ENCODE results near the gene PSMA7. TPM values are rescaled to one million over a fixed set of nuclear protein-coding genes. Genes with fewer than 3 reads are reported as not detected.

PSMA7 gene
- total RNA-seq, 1 experiment from 2014 or later = 774 TPM

DNA sequence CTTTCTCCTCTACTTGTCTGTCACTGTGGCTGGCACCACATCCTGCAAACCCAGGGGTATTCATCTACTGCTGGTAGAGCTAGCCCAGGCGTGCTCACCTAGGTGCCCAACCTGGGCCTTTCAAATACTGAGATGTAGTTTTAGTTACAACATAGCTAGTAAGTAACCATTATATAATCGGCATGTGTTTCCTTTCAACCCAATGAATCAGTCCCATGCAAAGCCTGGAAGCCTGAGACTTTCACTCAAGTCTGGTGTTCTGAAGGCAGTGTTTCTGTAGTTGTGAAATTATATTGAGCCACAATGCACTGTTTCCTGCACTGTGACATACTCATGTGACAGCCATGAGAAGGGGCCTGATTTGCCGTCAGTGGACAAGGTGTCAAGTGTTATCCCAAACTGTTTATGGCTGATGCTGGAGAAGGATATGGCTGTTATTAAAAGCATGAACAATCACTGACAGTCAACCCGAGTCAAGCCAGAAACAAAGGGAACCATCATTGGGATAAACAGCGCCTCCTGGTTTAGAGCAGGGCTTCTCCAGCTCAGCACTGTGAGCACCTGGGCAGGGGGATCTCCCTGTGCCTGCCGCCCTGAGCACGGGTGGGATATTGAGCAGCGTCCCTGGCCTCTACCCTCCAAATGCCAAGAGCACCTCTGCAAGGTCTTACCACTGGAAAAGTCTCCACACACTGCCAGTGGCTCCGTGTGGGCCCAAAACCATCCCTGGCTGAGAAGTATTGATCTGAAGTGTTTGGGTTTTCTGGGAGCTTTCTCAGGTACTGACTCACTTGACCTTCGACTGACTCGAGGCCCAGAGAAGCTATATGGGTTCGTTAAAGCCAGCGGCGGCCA is 1.6 kb downstream of the PSMA7 start:
- Histone ChIP-seq H3K4me3 (peak overlapping the region; percentile 99), H3K27ac (peak overlapping the region; percentile 33; the same call in 1 of the 2 replicates), H3K27me3 (no peaks in the 10 kb centered on the region), H3K36me3 (peaks cover 56% of the 10 kb centered on the region), H3K4me1 (peaks cover 13% of the 10 kb centered on the region), H3K9me3 (replicated peaks) (no peaks in the 10 kb centered on the region)
- peak in 1 of 2 experiments; percentile 55 for DNase-seq

- Histone ChIP-seq H3K4me3 (no peak overlapping the region), H3K27ac (no peak overlapping the region), H3K4me1 (peaks cover 13% of the 10 kb centered on the region), H3K9me3 (replicated peaks) (no peaks in the 10 kb centered on the region), H3K27me3 (no peaks in the 10 kb centered on the region), H3K36me3 (peaks cover 59% of the 10 kb centered on the region)
- no peak for DNase-seq
Measured at GRCh38 chr20:62141043-62141396, 2.2 kb downstream of the PSMA7 start.

GRCh38 chr20:62139636-62140035 is 3.6 kb downstream of the PSMA7 start:
- DNase-seq = no peak
- Histone ChIP-seq H3K27ac (no peak overlapping the region), H3K27me3 (no peaks in the 10 kb centered on the region), H3K9me3 (replicated peaks) (no peaks in the 10 kb centered on the region), H3K4me1 (peaks cover 7% of the 10 kb centered on the region), H3K4me3 (no peak overlapping the region), H3K36me3 (peaks cover 68% of the 10 kb centered on the region)

GRCh38 chr20:62138912-62139311 is 4.3 kb downstream of the PSMA7 start:
- Histone ChIP-seq H3K27ac (no peak overlapping the region), H3K27me3 (no peaks in the 10 kb centered on the region), H3K36me3 (peaks cover 74% of the 10 kb centered on the region), H3K9me3 (replicated peaks) (no peaks in the 10 kb centered on the region), H3K4me1 (peaks cover 6% of the 10 kb centered on the region; the same call in 1 of the 2 replicates), H3K4me3 (no peak overlapping the region)
- DNase-seq = no peak

- Histone ChIP-seq H3K9me3 (replicated peaks) (no peaks in the 10 kb centered on the region), H3K36me3 (peaks cover 79% of the 10 kb centered on the region), H3K27me3 (no peaks in the 10 kb centered on the region), H3K4me1 (peaks cover 6% of the 10 kb centered on the region; the same call in 1 of the 2 replicates), H3K4me3 (no peak overlapping the region), H3K27ac (no peak overlapping the region)
- DNase-seq = no peak
Measured at GRCh38 chr20:62138204-62138543, 5.0 kb downstream of the PSMA7 start.

- Histone ChIP-seq H3K4me1 (peaks cover 6% of the 10 kb centered on the region; the same call in 1 of the 2 replicates), H3K27me3 (no peaks in the 10 kb centered on the region), H3K36me3 (peaks cover 84% of the 10 kb centered on the region), H3K4me3 (no peak overlapping the region), H3K9me3 (replicated peaks) (no peaks in the 10 kb centered on the region), H3K27ac (no peak overlapping the region)
- DNase-seq = no peak
Measured at GRCh38 chr20:62137478-62138203, 5.6 kb downstream of the PSMA7 start.

DNA sequence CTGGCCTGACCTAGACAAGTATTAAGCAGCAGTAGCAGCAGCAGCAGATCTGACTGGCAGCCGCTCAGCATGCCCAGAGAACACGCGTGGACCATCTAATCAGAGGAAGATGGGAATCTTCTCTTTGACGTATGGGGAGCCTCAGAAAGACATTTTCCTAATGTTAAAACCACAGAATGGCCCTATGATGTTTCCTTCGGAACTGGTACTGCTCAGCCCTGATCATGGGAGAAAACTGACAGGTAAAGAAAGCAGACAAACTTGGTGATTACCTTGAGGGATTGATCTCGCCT is 6.2 kb downstream of the PSMA7 start:
- peaks cover 90% of the 10 kb centered on the region for H3K36me3 ChIP-seq
- no peak overlapping the region for H3K4me3 ChIP-seq
- DNase-seq = no peak
- H3K27me3 ChIP-seq = no peaks in the 10 kb centered on the region
- H3K27ac ChIP-seq = no peak overlapping the region
- H3K9me3 ChIP-seq (replicated peaks) = no peaks in the 10 kb centered on the region
- H3K4me1 ChIP-seq = peaks cover 6% of the 10 kb centered on the region; the same call in 1 of the 2 replicates

DNA sequence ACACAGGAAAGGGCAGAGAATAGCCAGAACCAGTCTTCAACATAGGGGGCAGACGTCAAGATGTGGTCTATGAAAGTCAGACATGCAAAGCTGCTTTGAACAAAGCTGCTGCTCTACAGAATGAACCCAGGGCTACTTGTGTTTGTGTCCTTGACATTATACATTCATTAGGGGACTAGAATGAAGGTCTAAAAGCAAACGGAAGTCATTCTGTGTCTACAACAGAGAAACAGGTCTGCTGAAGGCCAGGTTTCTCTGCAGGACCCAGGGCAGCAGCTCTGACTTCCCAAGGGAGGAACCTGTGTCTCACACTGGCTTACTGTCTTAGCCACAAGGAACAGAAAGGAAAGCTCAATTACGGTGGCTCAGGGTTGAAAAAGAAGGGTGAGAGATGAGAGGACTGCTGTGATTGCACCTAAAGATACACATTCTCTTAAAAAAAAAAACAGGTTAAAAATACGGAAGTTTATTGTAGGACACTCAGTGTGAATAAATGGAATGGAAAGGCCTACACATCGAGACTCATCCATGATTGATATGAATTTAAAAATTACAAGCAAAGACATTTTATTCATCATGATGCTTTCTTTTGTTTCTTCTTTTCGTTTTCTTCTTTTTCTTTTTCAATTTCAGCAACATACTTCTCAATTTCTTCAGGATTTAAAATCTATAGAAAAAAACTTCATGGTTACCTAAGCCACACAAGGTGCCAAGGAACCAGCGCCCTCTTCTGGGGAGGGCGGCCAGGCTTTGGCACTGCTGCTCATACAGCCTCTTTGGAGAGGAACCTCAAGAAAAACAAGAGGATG is 6.7 kb downstream of the PSMA7 start:
- H3K36me3 ChIP-seq = peaks cover 94% of the 10 kb centered on the region
- DNase-seq = peak; percentile 69 to 85
- peaks cover 2% of the 10 kb centered on the region; the same call in 1 of the 2 replicates for H3K4me1 ChIP-seq
- no peak overlapping the region for H3K4me3 ChIP-seq
- H3K27ac ChIP-seq = no peak overlapping the region
- H3K27me3 ChIP-seq = no peaks in the 10 kb centered on the region
- no peaks in the 10 kb centered on the region for H3K9me3 ChIP-seq (replicated peaks)

DNA sequence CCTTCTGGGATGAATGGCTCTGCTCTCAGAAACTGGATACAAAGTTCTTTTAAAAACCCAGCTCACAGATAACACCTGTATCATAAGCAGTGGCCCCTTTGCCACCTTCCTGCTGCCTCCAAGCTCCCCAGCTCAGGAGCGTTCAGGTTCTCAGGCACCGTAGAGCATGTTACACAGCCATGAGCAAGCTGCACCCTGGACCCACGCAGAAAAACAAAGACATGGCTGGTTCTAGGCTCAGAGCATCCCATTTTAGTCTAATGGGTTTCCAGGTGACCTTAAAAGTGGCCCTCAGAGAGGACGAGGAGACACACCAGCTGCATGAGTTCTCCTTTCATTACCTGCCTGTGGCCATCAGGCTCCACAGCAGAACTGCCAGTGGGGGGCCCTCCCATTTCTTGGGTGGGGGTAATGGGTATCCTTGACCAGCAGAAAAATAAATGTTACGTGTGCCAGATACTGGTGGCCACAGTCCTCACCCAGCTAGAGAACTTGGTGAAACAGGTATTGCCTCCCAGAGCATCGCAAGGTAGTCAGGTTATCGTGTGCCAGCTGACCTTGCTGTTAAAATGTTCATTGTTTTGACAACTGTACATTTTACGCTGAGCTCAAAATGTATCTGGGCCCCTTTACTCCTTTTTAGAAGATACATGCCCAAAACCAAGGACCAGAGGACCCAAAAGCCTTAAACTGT is 7.5 kb downstream of the PSMA7 start:
- peaks cover 96% of the 10 kb centered on the region for H3K36me3 ChIP-seq
- H3K4me1 ChIP-seq = no peaks in the 10 kb centered on the region
- no peaks in the 10 kb centered on the region for H3K27me3 ChIP-seq
- H3K9me3 ChIP-seq (replicated peaks) = no peaks in the 10 kb centered on the region
- DNase-seq = no peak
- H3K4me3 ChIP-seq = no peak overlapping the region
- H3K27ac ChIP-seq = no peak overlapping the region

GRCh38 chr20:62134735-62135231 is 8.4 kb downstream of the PSMA7 start:
- no peak for DNase-seq
- Histone ChIP-seq H3K4me3 (no peak overlapping the region), H3K27ac (no peak overlapping the region), H3K4me1 (no peaks in the 10 kb centered on the region), H3K36me3 (peaks cover 96% of the 10 kb centered on the region), H3K27me3 (no peaks in the 10 kb centered on the region), H3K9me3 (replicated peaks) (no peaks in the 10 kb centered on the region)

DNA sequence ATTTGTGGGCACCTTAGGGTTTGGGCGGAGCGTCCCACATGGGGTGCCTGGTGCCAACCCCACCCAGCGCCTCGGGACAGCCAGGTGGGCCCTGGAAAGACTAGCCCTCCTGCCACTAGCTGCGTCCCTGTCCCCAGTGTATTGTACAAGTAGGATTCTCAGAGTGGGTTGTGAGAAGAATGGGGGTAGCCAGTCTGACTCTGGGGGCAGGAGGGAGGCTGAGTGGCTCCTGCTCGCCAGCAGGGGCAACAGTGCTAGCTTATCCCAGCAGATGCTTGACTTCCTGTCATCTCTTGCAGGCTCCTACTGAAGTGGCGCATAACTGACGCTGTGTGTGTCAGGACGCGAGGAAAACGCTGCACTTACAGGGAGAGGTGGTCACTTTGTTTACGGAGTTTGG is 9.3 kb downstream of the PSMA7 start:
- no peaks in the 10 kb centered on the region for H3K9me3 ChIP-seq (replicated peaks)
- DNase-seq = no peak

GRCh38 chr20:62133051-62133845 is 9.9 kb downstream of the PSMA7 start:
- Histone ChIP-seq H3K9me3 (replicated peaks) (no peaks in the 10 kb centered on the region), H3K36me3 (peaks cover 96% of the 10 kb centered on the region), H3K27me3 (no peaks in the 10 kb centered on the region), H3K4me1 (no peaks in the 10 kb centered on the region), H3K27ac (no peak overlapping the region), H3K4me3 (no peak overlapping the region)
- DNase-seq = no peak

More for the DNA sequence above, 9.3 kb downstream of the PSMA7 start:
- H3K4me3 ChIP-seq = no peak overlapping the region
- H3K27me3 ChIP-seq = no peaks in the 10 kb centered on the region
- H3K27ac ChIP-seq = no peak overlapping the region
- no peaks in the 10 kb centered on the region for H3K4me1 ChIP-seq
- peaks cover 96% of the 10 kb centered on the region for H3K36me3 ChIP-seq

GRCh38 chr20:62132421-62132820 is 10.8 kb downstream of the PSMA7 start:
- H3K9me3 ChIP-seq (replicated peaks) = no peaks in the 10 kb centered on the region
- H3K4me1 ChIP-seq = no peaks in the 10 kb centered on the region
- DNase-seq = no peak
- no peak overlapping the region for H3K4me3 ChIP-seq
- peaks cover 96% of the 10 kb centered on the region for H3K36me3 ChIP-seq
- H3K27ac ChIP-seq = no peak overlapping the region
- H3K27me3 ChIP-seq = no peaks in the 10 kb centered on the region

All from SJCRH30 (cell line).